Medulla oblongata (tissue), 1 donor: ENCODE results near the gene SMCO2.

Source experiments
- DNase-seq: peaks from one replicate; pipeline ENCODE4 v3.0.0-alpha.2; 2015; ENCODE audit errors: extremely low spot score

The SMCO2 gene

DNA sequence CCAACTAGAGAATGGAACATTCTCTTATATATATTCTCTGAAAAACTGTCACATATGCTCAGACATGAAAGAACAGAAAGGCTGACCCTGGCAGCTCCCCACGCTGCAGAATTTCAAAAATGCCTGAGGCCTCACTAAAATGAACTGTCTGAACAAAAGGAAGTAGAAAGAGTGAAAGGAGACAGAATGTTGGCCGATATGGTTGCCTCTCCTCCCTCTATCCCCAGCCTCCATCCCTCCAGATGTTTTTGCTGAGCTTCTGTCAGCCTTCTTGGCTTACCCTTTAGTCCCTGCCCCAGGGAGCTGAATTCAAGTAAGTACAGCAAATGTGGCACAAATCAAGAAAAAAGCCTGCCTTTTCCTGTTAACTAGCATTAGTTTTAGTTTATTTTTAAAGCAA is 6.9 kb downstream of the SMCO2 start:
- no peak for DNase-seq

DNA sequence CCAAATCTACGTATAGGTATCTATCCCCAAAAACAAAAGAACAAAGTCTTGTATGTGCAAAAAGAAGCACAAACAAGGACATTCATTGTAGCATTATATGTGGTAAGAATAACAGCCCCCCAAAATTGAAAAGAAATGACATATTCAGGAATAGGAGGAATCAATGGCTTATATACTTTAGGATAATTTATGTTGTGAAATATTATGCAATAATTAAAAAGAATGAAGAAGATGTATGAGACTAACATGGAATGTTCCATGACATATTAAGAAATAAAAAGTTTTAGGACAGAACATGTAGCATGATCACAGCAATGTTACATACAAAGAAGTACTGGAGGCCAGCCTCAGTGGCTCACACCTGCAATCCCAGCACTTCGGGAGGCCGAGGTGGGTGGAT is 9.1 kb downstream of the SMCO2 start:
- DNase-seq, result no peak

DNA sequence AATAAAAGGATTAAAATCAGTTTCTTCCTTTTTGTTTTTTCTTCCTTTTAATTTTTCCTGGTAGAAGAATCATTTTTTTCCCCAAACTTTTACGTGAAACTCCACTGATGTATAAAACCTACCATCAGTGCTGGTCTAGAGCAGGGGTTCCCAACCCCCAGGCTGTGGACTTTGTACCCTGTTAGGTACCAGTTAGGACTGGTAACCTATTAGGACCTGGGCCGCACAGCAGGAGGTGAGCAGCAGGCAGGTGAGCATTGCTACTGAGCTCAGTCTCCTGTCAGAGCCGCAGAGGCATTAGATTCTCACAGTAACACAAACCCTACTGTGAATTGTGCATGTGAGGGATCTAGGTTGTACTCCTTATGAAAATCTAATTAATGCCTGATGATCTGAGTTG is 10.1 kb downstream of the SMCO2 start:
- no peak for DNase-seq

DNA sequence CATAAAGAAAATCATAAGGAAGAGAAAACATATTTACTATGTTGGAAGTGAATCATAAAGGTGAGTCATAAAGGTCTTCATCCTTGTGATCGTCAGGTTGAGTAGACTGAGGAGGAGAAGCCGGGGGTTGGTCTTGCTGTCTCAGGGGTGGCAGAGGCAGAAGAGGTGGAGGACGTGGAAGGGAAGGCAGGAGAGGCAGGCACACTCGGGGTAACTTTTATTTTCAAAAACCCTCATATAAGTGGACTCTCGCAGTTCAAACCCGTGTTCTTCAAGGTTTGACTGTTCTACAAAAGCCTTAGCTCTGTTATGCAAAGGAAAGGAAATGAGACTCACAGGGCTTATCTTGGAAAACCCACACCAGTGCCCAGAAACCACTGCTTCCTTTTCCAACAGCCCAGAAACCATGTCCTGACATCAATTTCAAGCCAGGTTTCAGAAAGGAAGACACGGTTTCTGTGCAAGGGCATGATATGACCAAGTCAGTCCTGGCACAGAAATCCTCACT is 14.0 kb downstream of the SMCO2 start:
- no peak for DNase-seq

DNA sequence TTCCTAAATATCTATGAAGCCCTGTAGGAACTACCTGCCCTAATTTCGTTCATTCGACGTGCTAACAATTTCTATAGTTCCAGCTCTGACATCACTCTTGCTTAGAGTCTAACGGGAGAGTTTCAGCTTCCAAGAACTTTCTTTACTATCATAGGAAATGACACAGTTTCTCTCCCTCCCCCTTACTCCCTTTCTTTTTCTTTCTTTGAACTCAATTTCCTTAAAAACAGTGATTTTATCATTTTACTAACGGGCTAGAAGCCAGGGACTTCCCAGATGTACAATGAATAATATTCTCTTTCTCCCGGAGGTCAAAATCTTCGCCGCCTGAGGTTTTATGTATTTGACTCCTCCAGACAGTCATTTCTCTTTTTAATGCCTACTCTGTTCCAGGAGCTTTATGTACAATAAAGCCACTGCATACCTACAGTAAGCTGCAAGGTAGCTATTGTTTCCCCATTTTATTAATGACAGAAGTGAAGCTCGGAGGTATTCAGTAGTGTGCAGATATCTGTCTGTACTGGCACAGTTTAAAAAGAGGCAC is 15.7 kb downstream of the SMCO2 start:
- DNase-seq, result no peak

DNA sequence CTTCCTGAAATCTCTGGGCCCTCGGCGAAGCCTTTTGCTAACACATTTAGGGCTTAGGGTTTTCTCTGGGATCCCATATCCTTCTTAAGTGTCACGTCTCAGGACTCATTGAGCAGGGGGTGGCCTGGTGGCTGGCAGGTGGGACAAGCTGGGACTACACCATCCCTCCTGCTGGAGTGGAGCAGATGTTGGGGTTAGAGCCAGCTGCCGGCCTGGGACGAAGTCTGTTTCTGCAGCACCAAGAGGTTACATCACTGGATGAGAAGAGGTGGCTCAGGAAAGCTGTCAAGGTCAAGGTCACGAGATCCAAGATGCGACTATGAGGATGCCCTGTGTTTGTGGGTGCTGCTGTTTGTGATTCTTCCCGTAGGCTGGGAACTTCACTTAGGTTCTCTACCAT is 16.3 kb downstream of the SMCO2 start:
- DNase-seq, result no peak

DNA sequence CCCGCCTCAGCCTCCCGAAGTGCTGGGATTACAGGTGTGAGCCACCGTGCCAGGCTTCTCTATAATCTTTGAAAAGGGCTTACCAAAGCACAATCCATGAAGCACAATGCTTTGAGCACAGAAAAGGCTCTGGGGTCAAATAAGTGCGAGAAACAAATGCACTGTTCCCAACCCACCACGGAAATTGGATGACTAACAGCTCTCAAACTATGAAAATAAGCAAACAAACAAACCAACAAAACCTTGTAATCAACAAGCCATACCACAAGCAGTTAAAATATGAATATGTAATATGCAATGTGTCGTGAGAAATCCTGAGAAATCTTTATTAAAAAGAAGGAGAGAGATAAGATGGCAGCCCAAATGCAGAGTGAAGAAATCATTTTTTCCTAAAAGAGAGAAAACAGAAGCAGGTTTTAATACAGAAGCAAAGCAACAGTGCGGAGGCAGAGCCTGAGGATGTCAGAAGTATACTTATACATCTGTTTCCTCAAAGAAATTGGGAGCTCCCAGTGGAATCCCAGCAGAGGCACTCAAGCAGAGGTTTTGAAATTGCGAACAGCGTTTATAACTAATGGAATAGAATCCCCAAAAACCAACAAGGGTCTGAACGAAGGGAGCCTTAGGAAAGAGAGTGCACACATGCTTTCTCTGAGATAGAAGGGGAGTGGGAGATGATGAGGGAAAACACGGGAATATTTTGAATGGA is 17.1 kb downstream of the SMCO2 start:
- no peak for DNase-seq

DNA sequence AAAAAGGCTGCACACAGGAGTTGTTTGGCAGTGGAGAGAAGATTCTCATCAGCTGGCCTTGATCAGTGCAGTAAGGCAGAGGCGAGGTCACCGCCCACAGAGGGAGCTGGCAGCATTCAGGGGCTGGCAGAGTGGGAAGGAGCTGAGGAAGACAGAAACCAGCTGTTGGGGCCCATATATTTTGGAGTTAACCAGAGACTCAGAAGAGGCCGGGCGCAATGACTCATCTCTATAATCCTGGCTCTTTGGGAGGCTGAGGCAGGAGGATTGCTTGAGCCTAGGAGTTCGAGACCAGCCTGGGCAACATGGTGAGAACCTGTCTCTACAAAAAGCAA is 17.7 kb downstream of the SMCO2 start:
- no peak for DNase-seq

DNA sequence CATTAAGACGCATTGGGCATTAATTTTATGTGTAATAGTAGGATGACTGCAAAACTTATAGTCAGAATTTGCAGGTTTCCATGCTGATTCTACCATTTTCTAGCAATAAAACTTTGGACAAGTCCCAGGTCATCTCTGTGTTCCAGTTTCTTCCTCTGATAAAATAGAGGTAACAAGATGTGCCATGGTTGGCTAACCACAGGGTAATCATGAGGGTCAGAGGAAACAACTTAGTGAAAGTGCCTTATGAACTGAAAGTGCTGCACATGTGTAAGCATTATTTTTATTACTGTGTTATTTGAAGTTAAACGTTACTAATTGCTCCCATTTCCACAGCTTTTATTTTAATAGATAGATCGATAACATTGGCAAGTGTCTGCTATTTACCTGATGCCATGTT is 21.1 kb downstream of the SMCO2 start:
- no peak for DNase-seq

DNA sequence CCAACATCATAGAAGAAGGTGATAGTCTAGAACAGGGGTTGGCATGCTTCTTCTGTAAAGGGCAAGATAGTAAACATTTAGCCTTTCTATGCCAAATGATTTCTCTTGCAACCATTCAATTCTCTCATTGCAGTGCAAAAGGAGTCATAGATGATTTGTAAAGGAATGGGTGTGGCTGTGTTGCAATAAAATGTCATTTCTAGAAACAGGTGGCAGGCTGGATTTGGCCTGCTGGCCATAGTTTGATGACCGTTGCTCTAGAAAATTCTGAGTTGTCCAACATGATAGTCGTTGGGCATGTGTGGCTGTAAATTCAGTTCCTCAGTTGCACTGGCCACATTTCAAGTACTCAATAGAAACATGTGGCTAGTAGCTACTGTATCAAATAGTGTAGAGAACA is 21.7 kb downstream of the SMCO2 start:
- no peak for DNase-seq

DNA sequence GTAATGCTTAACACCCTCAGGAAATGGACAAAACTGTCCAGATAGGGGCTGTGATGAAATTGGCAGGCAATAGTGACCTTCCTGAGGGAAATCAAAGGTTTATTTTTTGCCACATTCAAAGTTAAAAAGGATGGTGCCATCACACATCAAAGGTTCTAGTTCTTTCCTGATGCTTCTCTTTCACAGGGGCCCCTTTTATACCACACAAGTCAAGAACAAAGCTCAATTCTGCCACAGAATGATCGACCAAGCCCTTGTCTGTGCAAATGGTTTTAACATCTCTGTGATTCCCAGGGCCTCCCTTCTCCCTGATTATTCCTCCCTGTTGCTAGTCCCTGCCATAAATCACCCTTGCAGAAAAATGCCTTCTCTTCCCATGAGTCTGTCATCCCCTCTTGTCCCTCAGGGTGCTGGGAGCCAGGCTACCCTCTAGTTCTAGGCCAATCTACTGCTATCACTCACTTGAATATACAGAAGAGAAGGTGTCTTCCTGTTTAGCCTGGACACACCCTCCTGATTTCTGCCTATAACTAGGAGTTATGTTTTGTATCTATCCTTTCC is 22.7 kb downstream of the SMCO2 start:
- DNase-seq, result peak; percentile 32

DNA sequence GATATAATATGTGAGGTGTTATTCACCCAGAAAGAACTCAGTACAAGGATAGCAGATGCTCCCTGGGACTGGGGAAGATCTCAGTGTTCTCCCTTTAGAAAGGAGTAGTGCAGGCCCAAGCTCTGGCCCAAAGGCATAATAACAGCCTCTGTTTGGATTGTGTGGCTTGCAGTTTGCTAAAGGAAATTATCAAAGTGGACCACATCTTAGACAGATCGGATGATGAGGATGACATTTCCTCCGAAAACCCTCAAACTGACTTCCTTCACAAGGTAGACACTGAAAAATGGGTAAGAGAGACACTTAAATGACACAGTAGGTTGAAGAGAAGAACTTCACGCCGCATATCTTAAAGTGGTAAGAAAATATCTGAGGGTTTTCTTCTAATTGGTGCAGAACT is 26.1 kb downstream of the SMCO2 start:
- DNase-seq, result no peak

DNA sequence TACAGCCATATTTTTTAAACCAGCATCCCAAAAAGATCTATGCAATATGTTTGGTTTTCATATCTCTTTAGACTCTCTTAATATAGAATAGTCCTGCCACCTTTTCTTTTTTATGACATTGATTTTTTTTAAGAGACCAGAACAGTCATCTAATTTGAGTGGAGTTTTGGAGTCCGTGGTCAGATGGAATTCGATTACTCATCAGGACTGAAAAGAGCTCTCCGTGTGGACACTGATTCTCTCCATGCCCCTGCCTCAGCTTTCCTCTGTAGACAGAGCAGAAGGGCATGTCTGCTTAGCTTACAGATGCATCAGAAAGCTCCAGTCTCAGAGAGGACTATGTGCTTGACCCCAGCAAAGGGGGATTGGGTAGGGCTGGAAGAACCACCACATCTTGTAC is 27.8 kb downstream of the SMCO2 start:
- DNase-seq, result no peak

DNA sequence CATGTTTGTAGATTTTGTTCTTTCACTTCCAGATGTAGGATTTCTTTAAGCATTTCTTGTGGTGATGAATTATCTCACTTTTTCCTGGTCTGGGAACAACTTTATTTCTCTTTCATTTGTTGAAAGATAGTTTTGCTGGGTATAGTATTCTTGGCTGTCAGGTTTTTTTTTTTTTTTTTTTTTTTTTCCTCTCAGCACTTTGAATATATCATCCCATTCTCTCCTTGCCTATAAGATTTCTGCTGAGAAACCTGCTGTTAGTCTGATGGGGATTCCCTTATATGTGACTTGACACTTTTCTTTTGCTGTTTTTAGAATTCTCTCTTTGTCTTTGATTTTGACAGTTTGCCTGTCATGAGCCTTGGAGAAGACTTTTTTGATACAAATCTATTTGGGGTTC is 30.5 kb downstream of the SMCO2 start:
- DNase-seq, result no peak

DNA sequence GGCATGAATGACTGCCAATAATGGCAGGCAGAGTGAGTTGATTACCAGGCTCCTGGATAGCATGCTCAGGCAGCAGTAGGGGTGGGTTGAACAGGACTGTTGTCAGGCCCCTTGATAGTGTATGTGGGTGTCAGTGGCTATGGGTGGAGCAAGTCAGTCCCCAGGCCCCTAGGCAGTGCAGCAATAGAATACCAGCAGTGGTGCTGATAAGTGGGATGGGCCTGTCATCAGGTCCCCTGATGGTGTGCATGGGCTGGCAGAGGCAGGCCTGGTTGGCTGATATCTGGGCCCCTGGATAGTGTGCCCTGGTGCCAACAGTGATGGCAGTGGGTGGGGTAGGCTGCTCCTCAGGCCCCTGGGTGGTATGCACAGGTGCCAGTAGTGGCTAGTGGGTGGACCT is 32.4 kb downstream of the SMCO2 start:
- DNase-seq, result no peak

DNA sequence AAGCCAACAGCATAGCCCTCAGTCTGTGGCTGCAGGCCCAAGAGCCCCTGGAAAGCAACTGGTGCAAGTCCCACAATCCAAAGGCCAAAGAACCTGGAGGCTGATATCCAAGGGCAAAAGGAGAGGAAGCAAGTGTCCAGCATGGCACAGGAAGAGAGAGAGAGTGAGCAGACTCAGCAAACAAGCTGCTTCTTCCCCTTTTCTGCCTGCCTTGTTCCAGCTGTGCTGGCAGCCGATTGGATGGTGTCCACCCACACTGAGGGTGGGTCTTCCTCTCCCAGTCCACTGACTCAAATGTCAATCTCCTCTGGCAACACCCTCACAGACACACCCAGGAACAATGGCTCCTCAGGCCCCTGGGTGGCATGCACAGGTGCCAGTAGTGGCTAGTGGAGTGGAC is 33.5 kb downstream of the SMCO2 start:
- DNase-seq, result no peak

DNA sequence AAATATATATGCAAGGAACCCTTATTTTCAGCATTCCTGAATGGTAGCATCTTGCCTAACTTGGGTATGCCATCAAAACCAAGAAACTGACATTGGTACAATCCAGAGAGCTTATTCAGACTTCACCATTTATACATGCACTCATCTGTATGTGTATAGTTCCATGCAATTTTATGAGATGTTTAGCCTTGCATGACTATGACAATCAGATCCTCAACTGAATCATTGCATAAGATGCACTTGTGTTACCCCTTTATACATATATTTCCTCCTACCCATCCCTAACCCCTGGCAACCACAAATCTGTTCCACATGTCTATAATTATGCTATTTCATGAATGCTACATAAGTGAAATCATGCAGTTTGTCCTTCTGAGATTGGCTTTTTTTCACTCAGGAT is 40.4 kb downstream of the SMCO2 start:
- DNase-seq, result no peak

DNA sequence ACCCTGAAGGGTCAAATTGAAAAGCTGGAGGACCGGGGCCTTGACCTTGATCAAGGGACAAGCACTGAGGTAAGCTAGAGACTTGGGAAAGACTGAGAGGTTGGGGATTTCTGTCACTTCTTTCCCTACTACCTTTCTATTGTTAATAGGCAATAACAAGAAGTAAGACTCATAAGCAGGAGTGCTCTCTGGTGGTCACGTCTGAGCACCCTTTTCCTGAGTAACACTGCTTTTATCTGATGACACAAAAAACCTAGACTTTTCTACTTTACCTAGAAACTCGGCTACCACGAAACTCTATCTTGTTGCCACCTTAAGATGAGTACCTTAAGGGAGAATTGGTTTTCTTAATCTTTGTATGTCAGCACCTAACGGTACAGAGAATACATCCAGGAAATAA is 41.9 kb downstream of the SMCO2 start:
- no peak for DNase-seq

DNA sequence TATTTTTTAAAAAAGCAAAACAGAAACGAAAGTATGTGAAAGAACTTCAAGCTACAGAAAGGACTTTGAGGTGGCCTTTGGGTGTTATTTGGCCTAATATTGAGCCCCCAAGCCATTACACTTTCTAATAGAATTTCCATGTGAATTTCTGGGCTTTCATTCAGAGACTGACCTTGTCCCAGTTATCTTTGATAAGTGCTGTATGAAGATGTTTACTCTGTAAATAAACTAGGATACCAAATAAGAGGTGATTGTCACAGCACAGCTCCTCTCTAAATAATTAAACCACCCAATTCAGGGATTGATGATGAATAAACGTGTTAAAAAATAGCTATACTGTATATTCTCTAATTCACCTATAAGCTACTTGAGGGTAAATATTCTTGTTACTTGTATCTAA is 44.7 kb downstream of the SMCO2 start:
- DNase-seq, result no peak

DNA sequence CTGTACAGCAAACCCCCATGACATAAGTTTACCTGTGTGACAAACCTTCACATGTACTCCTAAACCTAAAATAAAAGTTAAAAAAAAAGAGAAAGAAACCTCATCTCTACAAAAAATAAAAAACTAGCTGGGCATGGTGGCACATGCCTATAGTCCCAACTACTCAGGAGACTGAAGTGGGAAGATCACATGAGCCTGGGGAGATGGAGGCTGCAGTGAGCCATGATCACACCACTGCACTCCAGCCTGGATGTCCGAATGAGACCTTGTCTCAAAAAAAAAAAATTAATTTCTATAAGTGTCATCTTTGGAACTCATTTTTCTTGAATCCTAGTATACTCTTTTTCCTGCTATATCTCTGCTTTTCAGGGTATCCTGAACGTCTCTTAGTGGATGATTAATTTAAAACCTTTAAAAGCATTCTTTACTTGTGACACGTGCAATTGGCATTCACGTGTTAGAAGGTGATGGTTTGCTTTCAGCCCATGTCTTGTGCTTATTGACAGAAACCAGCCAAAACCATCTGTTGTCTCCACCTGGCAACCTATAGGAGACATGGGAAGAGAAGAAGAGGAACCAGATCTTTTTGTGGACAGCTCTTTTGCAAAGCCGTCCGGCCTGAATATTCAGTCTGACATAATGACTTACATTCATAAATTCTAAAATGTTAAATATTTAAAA is 46.9 kb downstream of the SMCO2 start:
- DNase-seq, result no peak

DNA sequence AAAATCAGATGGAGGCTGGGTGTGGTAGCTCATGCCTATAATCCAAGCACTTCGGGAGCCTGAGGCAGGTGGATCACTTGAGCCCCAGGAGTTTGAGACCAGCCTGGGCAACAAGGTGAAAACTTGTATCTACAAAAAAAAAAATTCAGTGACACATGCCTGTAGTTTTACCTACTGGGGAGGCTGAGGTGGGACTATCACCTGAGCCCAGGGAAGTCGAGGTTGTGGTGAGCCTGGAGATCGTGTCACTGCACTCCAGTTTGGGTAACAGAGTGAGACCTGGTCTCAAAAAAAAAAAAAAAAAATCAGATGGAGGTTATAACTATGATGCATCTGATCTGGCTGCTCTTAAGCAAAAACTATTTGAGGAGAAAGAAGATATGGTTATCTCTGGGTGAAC is 50.9 kb downstream of the SMCO2 start:
- DNase-seq, result no peak

DNA sequence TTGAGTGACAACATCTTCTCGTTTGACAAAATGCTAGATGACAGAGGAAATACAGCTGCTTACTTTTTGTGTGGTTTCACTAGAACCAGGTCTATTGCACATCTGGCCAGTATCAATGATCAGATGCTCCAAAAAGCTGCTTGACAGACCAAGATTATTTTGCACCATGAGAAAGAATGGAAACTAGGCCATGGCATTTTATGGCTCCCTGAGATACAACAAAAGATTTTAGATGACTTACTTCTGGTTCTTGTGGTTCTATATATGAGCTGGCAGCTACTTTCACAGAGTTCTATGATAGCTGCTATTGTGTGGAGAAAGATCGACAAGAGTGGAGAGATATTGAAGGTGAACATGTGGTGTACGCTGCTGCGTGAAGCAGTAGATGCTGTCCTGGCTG is 51.6 kb downstream of the SMCO2 start:
- no peak for DNase-seq

DNA sequence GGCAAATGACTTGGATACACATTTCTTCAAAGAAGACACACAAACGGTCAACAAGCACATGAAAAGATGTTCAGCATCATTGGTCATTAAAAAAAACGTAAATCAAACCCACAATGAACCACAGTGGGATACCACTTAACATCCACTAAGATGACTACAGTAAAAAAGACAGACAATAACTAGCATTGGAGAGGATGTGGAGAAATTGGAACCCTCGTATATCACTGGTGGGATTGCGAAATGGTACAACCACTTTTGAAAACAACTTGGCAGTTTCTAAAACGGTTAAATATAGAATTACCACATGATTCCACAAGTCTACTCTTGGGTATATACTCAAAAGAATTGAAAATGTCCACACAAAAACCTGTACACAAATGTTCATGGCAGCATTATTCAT is 52.2 kb downstream of the SMCO2 start:
- no peak for DNase-seq
